KG1 (cell line): ENCODE measurements around the gene NDUFA11.

Experiments used
- DNase-seq: peaks from one replicate; lab custom pipeline; 2025; lab: John Stamatoyannopoulos, UW

Gene NDUFA11

GRCh38 chr19:5932609-5933262, 29.1 kb upstream of the NDUFA11 start:
- no peak for DNase-seq

- DNase-seq, result no peak
Measured at GRCh38 chr19:5932146-5932545, 28.6 kb upstream of the NDUFA11 start.

- no peak for DNase-seq
Measured at GRCh38 chr19:5931251-5931650, 27.7 kb upstream of the NDUFA11 start.

DNA sequence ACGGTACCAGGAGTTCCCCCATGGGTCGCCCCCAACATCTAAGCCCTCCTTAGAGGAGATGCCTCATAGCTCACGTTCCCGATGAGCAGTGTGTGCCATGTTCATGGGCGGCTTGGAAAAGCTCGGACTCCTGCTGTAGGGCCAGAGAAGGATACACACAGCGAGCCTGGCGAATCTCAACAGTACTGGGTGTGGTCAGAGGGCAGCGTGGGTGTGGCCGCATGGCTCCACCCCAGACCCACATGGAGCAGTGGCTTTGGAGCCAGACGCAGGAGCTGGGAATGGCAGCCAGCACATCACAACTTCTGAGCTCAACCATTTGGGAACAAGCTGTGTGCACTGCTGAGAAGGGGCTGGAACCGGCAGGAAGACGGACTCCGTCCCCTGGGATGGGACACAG, 26.0 kb upstream of the NDUFA11 start:
- DNase-seq, result no peak

GRCh38 chr19:5929179-5929578, 25.6 kb upstream of the NDUFA11 start:
- DNase-seq, result no peak

- no peak for DNase-seq
Measured at GRCh38 chr19:5927441-5927821, 23.8 kb upstream of the NDUFA11 start.

DNA sequence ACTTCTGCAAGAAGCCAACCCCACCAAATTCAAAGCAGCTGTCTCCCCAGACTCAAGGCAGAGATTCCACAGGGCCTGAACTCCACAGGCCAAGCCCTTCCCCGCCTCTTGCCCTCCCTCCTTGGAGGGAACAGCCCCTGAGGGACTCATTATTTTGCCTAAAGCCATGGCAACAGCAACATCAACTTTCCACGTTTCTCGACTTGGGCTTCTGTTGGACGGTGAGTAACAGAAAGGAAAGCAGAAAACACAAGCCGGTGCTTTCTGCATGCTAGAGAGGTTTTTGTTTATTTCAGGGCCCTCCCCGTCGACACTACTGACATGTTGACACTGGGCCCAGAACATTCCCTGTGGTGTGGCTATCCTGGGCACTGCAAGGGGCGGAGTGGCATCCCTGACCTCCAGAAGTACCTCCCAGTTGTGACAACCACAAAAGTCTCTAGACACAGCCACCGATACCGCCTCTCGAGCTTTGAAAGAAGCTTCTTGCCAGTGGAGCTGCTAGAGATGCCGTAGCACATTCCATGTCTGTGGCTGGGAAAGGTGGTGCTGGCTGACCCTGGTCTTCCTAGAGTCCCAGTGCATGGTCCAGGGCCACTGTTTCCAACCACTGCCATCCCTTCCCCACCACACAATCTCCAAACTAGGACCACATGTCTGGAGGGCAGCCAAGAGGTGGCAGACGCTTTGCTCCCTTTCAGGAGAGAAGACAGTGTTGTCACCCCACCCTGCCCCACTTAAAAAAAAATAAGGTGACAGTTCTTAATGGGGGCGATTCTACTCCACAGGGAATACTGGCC, 23.3 kb upstream of the NDUFA11 start:
- DNase-seq, result no peak

GRCh38 chr19:5925830-5926427, 22.3 kb upstream of the NDUFA11 start:
- DNase-seq, result no peak

GRCh38 chr19:5923356-5923755, 19.8 kb upstream of the NDUFA11 start:
- no peak for DNase-seq

- no peak for DNase-seq
Measured at GRCh38 chr19:5922161-5922545, 18.6 kb upstream of the NDUFA11 start.

GRCh38 chr19:5921516-5922160, 18.0 kb upstream of the NDUFA11 start:
- DNase-seq, result no peak

DNA sequence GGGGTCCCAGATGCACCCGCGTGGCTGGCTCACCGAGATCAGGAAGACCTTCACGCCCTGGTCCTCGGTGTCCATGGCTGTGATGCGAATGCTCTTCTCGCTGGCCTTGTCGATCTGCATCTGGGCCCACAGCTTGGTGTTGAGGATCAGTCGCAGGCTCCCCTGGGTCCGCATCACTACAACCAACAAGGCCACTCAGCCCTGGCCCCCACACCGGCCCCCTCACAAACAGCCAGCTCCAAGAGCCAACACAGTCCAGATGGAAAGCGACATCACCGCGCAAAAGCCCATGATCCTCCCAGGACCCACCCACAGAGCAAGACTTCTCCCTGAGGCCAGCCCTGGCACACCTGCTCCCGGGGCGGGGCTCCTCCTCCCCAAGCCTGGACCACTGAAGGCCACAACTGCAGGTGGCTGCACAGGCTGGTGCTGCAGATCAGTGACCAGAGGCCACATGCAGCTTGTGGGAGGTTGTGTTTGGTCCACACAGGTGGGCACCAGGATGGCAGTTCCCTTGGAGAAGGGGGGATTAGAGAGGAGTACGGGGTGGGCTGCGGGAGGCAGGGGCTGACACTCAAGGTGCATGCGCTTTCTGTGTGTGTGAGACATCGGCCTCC, 15.0 kb upstream of the NDUFA11 start:
- no peak for DNase-seq

- no peak for DNase-seq
Measured at GRCh38 chr19:5917431-5918107, 14.0 kb upstream of the NDUFA11 start.

- DNase-seq, result no peak
Measured at GRCh38 chr19:5916181-5916708, 12.7 kb upstream of the NDUFA11 start.

- no peak for DNase-seq
Measured at GRCh38 chr19:5915782-5916165, 12.2 kb upstream of the NDUFA11 start.

- DNase-seq, result no peak
Measured at GRCh38 chr19:5914946-5915781, 11.6 kb upstream of the NDUFA11 start.

- no peak for DNase-seq
Measured at GRCh38 chr19:5914358-5914774, 10.8 kb upstream of the NDUFA11 start.

- DNase-seq, result no peak
Measured at GRCh38 chr19:5913739-5914357, 10.3 kb upstream of the NDUFA11 start, which contains the start of gene CAPS. Gene CAPS, plus strand, starts transcription at chr19:5914254. Its CDS starts 153 bp downstream, at chr19:5914407.

GRCh38 chr19:5911366-5911765, 7.8 kb upstream of the NDUFA11 start:
- DNase-seq, result no peak

- no peak for DNase-seq
Measured at GRCh38 chr19:5910638-5910907, 7.0 kb upstream of the NDUFA11 start.
